ENCODE results near the gene LDHAL6B. TPM values are rescaled to one million over a fixed set of nuclear protein-coding genes. Genes with fewer than 3 reads are reported as not detected.

Gene LDHAL6B
- total RNA-seq, result not detected
- long read RNA-seq, donor 1, result 0 reads
- long read RNA-seq, donor 2, result 0 reads

DNA sequence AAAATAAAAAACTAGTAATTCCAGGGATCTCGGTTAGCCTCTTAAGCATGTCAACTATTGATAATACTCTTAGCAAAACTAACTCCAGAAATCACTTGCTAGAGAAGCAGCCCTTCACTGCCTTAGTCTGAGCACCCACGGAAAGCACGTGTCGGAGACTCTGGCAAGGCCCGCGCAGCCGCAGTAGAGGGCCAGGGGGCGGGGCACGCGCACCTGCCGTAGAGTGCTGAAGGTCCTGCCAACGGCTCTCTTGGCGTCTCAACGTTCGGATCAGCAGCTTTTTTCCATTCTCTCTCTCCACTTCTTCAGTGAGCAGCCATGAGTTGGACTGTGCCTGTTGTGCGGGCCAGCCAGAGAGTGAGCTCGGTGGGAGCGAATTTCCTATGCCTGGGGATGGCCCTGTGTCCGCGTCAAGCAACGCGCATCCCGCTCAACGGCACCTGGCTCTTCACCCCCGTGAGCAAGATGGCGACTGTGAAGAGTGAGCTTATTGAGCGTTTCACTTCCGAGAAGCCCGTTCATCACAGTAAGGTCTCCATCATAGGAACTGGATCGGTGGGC is at the start of gene LDHAL6B:
TSS of gene LDHAL6B (plus strand) at position 221 of the 561 bp plus-strand sequence. CDS start at position 319, 98 bp downstream.
- H3K4me3 ChIP-seq, result no peak within 1 kb of the TSS
- ATAC-seq, result no peak
- TF ChIP-seq, protein P1, sequence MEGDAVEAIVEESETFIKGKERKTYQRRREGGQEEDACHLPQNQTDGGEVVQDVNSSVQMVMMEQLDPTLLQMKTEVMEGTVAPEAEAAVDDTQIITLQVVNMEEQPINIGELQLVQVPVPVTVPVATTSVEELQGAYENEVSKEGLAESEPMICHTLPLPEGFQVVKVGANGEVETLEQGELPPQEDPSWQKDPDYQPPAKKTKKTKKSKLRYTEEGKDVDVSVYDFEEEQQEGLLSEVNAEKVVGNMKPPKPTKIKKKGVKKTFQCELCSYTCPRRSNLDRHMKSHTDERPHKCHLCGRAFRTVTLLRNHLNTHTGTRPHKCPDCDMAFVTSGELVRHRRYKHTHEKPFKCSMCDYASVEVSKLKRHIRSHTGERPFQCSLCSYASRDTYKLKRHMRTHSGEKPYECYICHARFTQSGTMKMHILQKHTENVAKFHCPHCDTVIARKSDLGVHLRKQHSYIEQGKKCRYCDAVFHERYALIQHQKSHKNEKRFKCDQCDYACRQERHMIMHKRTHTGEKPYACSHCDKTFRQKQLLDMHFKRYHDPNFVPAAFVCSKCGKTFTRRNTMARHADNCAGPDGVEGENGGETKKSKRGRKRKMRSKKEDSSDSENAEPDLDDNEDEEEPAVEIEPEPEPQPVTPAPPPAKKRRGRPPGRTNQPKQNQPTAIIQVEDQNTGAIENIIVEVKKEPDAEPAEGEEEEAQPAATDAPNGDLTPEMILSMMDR (IDR thresholded peaks at IDR 0.05), result no peak
- no peaks in the 10 kb centered on the region for H3K4me1 ChIP-seq (ENCODE audit: low read depth)
- intact Hi-C loops (cut with DNase I, micrococcal nuclease), result no loop called here
- H3K36me3 ChIP-seq (ENCODE audit: low read depth), result no peaks in the 10 kb centered on the region
- no peaks in the 10 kb centered on the region for H3K9me3 ChIP-seq
- no peak for DNase-seq

DNA sequence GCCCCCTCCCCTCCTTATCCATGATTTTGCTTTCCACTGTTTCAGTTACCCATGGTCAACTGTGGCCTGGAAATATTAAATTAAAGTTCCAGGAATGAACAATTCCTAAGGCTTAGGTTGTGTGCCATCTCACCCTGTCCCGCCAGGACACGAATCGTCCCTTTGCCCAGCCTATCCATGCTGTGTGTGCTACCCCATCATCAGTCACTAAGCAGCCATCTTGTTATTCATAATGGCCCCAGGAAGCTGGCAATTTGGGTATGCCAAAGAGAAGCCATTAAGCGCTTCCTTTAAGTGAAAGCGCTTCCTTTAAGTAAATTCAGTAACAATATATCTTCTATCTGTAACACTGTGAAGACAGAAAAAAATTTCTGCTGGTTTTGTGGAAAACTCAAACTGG is 49.2 kb upstream of the LDHAL6B start:
- H3K36me3 ChIP-seq (ENCODE audit: low read depth), result no peaks in the 10 kb centered on the region
- DNase-seq, result no peak

DNA sequence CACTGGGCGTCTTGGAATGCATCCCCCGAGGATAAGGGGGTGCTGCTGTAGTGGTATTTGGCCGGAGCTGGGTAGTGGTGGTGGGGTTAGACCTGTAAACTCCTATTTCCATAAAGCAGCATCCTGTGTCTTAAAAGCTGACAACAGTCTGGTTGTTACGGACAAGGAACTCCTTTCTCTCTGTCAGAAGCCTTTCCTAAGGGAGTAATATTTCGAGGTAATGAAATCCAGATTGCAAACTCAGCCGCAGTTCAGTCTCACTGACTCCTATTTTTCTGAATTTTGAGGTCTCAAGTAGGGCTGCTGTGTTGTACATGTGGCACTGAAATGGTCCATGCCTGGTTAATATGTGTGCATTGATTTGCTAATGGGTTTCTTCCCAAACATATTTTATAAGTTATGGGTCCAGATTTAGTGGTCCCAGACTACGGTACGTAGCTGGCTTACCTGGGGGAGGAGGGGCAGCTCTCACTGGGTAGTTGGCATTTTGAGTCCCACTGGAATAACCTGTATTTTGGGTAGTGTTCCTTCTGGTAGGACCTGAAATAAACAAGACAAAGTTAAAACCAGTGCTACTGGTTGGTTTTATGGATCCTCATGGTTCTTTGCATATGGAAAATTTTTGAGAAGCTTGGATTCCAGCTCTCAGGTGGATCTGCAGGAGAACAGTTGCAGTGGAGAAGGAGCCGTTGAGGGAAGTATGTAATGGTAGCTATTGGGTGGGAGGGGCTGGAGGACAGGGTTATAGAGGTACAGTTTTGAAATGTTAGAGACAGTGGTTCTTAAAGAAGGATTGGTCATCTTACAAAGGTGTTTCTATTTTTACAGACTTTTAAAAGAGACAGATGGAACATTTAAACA is 48.6 kb upstream of the LDHAL6B start:
- ATAC-seq, result no peak

More for the DNA sequence above, 49.2 kb upstream of the LDHAL6B start:
- no peak for ATAC-seq
- H3K4me1 ChIP-seq (ENCODE audit: low read depth), result no peaks in the 10 kb centered on the region
- intact Hi-C loops (cut with DNase I, micrococcal nuclease), result no loop called here
- no peak overlapping the region for H3K4me3 ChIP-seq
- H3K9me3 ChIP-seq, result no peaks in the 10 kb centered on the region
- TF ChIP-seq, protein P1 (IDR thresholded peaks at IDR 0.05), result no peak

DNA sequence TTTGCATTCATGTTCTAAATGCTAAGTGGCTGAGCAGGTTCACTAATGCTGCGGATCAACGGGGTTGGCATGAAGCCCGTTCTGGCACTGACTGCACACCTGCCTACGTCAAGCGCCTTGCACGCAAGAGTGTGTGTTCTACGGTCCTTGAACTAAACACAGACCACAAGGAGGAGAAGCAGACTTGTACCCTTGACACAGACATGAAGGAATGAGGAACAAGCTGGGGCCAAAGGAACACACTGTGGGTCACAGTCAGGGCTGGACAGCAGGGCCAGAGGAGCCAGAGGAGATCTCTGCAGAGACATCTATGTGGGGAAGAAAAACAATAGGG is 48.0 kb upstream of the LDHAL6B start:
- no peaks in the 10 kb centered on the region for H3K4me1 ChIP-seq (ENCODE audit: low read depth)
- H3K36me3 ChIP-seq (ENCODE audit: low read depth), result no peaks in the 10 kb centered on the region
- H3K4me3 ChIP-seq, result no peak overlapping the region
- intact Hi-C loops (cut with DNase I, micrococcal nuclease), result no loop called here
- ATAC-seq, result no peak
- DNase-seq, result no peak
- TF ChIP-seq, protein P1 (IDR thresholded peaks at IDR 0.05), result no peak
- no peaks in the 10 kb centered on the region for H3K9me3 ChIP-seq

More for the DNA sequence above, 48.6 kb upstream of the LDHAL6B start:
- H3K36me3 ChIP-seq (ENCODE audit: low read depth), result no peaks in the 10 kb centered on the region
- intact Hi-C loops (cut with DNase I, micrococcal nuclease), result no loop called here
- H3K4me3 ChIP-seq, result no peak overlapping the region
- no peaks in the 10 kb centered on the region for H3K9me3 ChIP-seq
- TF ChIP-seq, protein P1 (IDR thresholded peaks at IDR 0.05), result no peak
- H3K4me1 ChIP-seq (ENCODE audit: low read depth), result no peaks in the 10 kb centered on the region
- DNase-seq, result no peak

GRCh38 chr15:59159210-59159609 is 47.4 kb upstream of the LDHAL6B start:
- intact Hi-C loops (cut with DNase I, micrococcal nuclease), result no loop called here
- H3K9me3 ChIP-seq, result no peaks in the 10 kb centered on the region
- TF ChIP-seq, protein P1 (IDR thresholded peaks at IDR 0.05), result no peak
- no peaks in the 10 kb centered on the region for H3K36me3 ChIP-seq (ENCODE audit: low read depth)
- DNase-seq (no peak), ATAC-seq (no peak)
- no peak overlapping the region for H3K4me3 ChIP-seq
- H3K4me1 ChIP-seq (ENCODE audit: low read depth), result no peaks in the 10 kb centered on the region
